ENCODE data around the gene MCRS1. TPM values are rescaled to one million over a fixed set of nuclear protein-coding genes. Genes with fewer than 3 reads are reported as not detected.

Gene MCRS1
- total and polyA plus RNA-seq, 10 of the 15 experiments (the other 5 are each of a cell fraction or from before 2014, with no cell fraction given) = 34.3 to 82.8 (median 57.6) TPM

DNA sequence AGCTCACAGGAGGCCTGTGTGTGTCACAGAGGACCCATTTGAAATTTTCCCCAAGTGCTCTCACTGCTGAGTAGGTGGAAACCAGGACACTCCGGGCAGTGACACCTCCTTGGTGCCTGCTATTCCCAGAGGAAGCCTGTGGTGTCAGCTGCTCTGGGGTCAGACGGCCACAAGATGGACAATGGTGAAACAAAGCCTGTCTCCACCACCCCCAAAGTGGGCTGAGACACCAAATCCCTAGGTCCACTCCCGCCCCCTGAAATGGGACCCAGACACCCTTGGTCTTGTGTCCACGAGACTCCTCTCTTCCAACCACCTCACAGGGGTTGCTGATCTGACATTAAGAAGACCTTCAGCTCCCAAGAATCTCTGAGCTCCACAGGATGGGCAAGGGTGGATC, 22.1 kb downstream of the MCRS1 start:
- Histone ChIP-seq H3K36me3 (ENCODE audit: control insufficient read depth in 2 of 2, insufficient read depth in 2 of 2, low read length in 1 of 2) (no peaks in the 10 kb centered on the region), H3K79me2 (ENCODE audit: control insufficient read depth, insufficient read depth, low read length) (no peaks in the 10 kb centered on the region), H3K27ac (ENCODE audit: control insufficient read depth, insufficient read depth) (no peak overlapping the region), H3K9me3 (replicated peaks; ENCODE audit: control insufficient read depth, insufficient read depth, low read length) (no peaks in the 10 kb centered on the region), H3K9ac (ENCODE audit: control insufficient read depth, insufficient read depth, low read length) (no peak overlapping the region), H3K27me3 (replicated peaks in 1 of 2; ENCODE audit: control insufficient read depth in 2 of 2, insufficient read depth in 2 of 2, low read length in 1 of 2) (peaks cover 0 to 11% of the 10 kb centered on the region in 2 experiments; a peak in 3 of 4 replicates), H2AFZ (ENCODE audit: control insufficient read depth, low read depth, low read length) (no peak overlapping the region), H3K4me1 (ENCODE audit: control insufficient read depth, insufficient read depth, low read length) (no peaks in the 10 kb centered on the region; the same call in 1 of the 2 replicates), H3K4me3 (no peak overlapping the region), H4K20me1 (ENCODE audit: control insufficient read depth, insufficient read depth) (no peaks in the 10 kb centered on the region), H3K4me2 (ENCODE audit: control insufficient read depth, insufficient read depth) (no peak overlapping the region)
- intact Hi-C loops (cut with micrococcal nuclease; ENCODE audit: unreplicated experiment) = no loop called here
- ChIA-PET RAD21 (ENCODE audit: unreplicated experiment) (interaction anchor here (1.4 kb wide), 1 partner anchor 188 kb away, joined by 10 read pairs; no protein-coding TSS in a partner anchor), POLR2A (interaction anchor here (0.6 kb wide), 1 partner anchor 22 kb away, joined by 4 read pairs; no protein-coding TSS in a partner anchor), SMC1A (ENCODE audit: uncharacterized antibody, unreplicated experiment) (interaction anchor here (0.6 kb wide), 1 partner anchor 31 kb away, joined by 3 read pairs; no protein-coding TSS in a partner anchor), CTCF (no interaction called here)
- in situ Hi-C loops (cut with MboI) = no loop called here
- no TSS peak for BruUV-seq (replicated peaks)
- FAIRE-seq = no peak
- no peak for ATAC-seq
- 8% methylated on average over 3 of the region's 4 CpGs for whole genome bisulfite sequencing (ENCODE audit: insufficient coverage, insufficient replicate concordance, low lambda C conversion rate, missing lambda C conversion rate)
- TF ChIP-seq, protein P1, sequence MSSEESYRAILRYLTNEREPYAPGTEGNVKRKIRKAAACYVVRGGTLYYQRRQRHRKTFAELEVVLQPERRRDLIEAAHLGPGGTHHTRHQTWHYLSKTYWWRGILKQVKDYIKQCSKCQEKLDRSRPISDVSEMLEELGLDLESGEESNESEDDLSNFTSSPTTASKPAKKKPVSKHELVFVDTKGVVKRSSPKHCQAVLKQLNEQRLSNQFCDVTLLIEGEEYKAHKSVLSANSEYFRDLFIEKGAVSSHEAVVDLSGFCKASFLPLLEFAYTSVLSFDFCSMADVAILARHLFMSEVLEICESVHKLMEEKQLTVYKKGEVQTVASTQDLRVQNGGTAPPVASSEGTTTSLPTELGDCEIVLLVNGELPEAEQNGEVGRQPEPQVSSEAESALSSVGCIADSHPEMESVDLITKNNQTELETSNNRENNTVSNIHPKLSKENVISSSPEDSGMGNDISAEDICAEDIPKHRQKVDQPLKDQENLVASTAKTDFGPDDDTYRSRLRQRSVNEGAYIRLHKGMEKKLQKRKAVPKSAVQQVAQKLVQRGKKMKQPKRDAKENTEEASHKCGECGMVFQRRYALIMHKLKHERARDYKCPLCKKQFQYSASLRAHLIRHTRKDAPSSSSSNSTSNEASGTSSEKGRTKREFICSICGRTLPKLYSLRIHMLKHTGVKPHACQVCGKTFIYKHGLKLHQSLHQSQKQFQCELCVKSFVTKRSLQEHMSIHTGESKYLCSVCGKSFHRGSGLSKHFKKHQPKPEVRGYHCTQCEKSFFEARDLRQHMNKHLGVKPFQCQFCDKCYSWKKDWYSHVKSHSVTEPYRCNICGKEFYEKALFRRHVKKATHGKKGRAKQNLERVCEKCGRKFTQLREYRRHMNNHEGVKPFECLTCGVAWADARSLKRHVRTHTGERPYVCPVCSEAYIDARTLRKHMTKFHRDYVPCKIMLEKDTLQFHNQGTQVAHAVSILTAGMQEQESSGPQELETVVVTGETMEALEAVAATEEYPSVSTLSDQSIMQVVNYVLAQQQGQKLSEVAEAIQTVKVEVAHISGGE (CRISPR knock-in tag; IDR thresholded peaks at IDR 0.05) = no peak
- no peak for TF ChIP-seq NR2C1 (IDR thresholded peaks at IDR 0.05)
- TF ChIP-seq SMAD5 (IDR thresholded peaks at IDR 0.05; ENCODE audit: low read depth) = no peak
- no peak for TF ChIP-seq ZNF207 (IDR thresholded peaks at IDR 0.05; ENCODE audit: borderline replicate concordance)
- TF ChIP-seq ATF7 (IDR thresholded peaks at IDR 0.05; ENCODE audit: low read depth) = no peak
- no peak for TF ChIP-seq ZNF24 (IDR thresholded peaks at IDR 0.05)
- TF ChIP-seq POLR2AphosphoS2 (IDR thresholded peaks at IDR 0.05; ENCODE audit: low read depth, low read length) = no peak
- TF ChIP-seq MTA3 (IDR thresholded peaks at IDR 0.05; ENCODE audit: borderline replicate concordance, low read length) = no peak
- TF ChIP-seq ETV6 (conservative IDR thresholded peaks at IDR 0.05 in 1 of 2, IDR thresholded peaks at IDR 0.05 in 1 of 2; ENCODE audit: borderline replicate concordance in 1 of 2, low read depth in 1 of 2) = no peak
- no peak for TF ChIP-seq NR2F1 (conservative IDR thresholded peaks at IDR 0.05)
- no peak for TF ChIP-seq ZSCAN29 (IDR thresholded peaks at IDR 0.05)
- no peak for TF ChIP-seq DPF2 (IDR thresholded peaks at IDR 0.05)
- TF ChIP-seq, protein P2, sequence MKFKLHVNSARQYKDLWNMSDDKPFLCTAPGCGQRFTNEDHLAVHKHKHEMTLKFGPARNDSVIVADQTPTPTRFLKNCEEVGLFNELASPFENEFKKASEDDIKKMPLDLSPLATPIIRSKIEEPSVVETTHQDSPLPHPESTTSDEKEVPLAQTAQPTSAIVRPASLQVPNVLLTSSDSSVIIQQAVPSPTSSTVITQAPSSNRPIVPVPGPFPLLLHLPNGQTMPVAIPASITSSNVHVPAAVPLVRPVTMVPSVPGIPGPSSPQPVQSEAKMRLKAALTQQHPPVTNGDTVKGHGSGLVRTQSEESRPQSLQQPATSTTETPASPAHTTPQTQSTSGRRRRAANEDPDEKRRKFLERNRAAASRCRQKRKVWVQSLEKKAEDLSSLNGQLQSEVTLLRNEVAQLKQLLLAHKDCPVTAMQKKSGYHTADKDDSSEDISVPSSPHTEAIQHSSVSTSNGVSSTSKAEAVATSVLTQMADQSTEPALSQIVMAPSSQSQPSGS (IDR thresholded peaks at IDR 0.05; ENCODE audit: low read length) = no peak
- no peak for DNase-seq (ENCODE audit: low read depth, low spot score)

Measured in GM12878 (cell line).